ENCODE results near the gene OLFML1. TPM values are rescaled to one million over a fixed set of nuclear protein-coding genes. Genes with fewer than 3 reads are reported as not detected.

OLFML1 gene
- total RNA-seq, result not detected in 2 replicates

DNA sequence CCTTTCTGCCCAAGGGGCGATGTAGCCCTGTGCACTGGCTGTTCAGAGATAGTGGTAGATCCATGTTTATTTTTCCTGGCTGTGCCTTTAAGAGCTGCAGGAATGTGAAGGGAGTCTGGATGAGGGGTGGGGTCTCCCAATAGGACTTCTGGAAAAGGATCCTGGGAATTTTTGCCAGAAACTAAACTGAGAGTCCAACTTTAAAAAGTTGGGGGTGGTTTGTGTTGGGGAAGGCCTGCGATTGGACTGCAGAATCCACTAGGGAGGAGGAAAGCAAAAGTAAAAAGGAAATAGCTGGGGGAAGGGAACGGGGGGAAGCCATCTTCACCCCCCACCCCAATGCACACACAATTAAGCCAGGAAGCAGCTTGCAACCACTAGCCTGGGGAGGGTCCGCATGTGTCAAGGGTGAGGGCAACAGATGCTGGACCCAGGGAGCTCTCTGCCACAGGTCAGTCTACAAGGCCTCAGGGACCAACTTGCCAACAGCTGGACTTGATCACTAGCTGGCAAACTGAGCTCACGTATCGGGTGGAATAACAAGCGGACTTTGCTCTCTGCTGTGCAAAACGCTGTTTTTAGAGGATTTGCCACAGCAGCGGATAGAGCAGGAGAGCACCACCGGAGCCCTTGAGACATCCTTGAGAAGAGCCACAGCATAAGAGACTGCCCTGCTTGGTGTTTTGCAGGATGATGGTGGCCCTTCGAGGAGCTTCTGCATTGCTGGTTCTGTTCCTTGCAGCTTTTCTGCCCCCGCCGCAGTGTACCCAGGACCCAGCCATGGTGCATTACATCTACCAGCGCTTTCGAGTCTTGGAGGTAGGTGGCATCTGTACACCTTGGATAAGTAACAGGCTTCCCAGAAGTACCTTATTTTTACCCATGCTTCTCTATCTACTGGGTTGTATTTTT lies at the start of gene OLFML1:
OLFML1 (plus strand) TSS at position 321 of the 912 bp plus-strand sequence; CDS start at position 691, 370 bp downstream.
- no peak for DNase-seq (ENCODE audit: low read depth)

DNA sequence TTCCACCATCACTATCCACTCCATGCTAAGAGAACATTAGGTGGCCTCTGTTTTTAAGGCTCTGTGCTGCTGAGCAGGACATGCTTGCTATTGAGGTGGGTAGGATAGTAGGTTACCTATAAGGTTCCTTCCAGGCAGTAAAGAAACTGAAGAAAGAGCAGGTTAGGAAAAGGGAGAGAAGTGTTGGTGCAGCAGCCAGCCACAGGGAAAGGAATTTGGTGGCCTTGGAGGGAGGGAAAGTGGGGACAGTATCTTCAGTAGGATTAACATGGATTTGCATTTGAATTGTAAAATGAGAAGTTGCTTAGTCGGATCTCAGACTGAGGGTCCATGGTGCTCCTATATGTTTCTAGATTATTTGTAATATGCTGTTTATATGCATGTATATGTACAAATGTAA lies 49.2 kb upstream of the OLFML1 start:
- DNase-seq (ENCODE audit: low read depth), result no peak

DNA sequence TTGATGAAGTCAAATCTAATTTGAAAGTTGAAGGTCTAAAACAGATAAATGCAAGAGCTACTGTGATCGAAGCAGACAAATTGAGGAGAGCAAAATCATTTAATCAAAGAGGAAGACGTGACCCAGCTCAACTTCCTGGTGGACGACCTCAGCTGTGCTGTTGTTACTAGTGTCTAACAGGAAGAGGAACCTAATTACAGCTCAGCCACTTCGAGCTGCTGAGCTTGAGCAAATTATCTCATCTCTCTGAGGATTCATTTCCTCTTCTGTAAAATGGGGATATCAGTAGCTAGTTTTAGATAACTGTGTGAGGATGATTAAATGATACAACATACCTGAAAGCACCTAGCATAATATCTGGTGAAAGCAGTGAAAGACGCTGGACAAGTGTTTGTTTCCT lies 48.6 kb upstream of the OLFML1 start:
- no peak for DNase-seq (ENCODE audit: low read depth)

DNA sequence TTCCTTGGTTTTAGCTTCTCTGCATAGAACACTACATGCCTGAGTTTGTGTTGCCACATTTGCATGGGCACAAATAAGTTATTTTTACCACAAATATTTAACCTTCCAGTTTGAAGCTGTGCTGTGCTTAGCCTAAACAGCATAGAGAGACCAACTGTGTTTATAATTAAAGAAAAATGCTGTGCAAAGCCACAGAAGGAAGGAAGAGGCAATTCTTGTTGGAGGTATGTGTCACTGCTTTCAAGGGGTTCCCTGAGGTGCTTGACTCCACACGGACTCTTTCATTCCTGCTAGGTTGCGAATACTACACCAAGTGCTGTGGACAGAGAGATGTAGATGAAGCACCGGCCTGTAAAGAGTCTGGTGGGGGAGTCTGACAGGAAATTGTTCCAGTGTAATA lies 47.6 kb upstream of the OLFML1 start:
- DNase-seq (ENCODE audit: low read depth), result no peak

DNA sequence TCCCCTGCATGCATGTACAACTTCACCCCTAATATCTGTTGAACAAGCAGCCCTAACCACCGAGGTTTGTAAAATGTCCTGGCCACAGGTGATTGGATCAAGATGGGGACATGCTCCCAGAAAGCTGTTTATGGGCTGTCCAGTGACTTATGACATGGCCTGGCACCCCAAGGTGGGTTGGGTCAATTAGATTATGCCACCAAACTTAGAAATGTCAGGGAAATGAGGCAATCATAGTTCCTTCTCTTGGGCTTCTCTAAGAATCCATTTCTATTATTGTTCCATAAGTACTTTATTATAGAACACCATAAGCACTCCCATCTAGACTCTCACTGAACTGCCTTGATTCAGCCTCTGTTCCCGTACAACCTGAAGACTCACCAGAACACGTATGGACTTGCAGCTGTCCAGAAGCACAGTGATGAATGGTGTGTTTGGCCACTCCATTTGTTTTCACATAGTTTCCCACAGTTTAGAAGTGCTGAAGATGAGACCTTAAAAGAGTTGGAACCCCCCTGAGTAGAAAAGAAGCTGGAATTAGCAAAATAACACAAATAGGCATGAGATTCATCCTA lies 45.5 kb upstream of the OLFML1 start:
- DNase-seq (ENCODE audit: low read depth), result no peak

DNA sequence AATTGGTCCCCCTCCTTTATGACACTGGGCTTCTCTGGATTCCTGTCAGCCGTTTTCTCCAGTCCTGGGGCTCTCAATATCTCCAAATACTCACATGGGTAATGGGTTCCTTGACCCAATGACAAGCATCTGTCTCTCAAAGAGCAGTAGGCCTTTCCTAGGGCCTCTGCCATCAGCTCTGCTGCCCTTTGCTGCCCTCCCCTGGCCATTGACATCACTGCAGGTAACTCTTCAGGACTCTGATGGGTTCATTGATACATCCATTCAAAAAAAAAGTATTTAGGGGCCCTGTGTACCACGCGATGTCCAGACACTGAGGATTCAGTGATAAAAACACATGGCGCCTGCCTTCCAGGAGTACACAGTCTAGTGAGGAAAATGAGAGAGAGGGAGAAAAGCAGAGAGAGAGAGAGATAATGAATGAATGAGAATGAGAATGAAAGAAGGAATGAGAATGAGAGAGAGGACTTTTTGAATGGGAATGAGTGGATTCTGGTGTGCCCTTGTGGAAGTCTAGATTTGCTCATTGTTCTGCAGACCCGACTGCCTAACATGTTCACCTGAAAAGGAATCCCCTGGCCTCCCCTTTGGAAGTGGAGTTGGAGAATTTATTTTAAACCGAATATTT lies 42.6 kb upstream of the OLFML1 start:
- DNase-seq (ENCODE audit: low read depth), result peak; percentile 40

DNA sequence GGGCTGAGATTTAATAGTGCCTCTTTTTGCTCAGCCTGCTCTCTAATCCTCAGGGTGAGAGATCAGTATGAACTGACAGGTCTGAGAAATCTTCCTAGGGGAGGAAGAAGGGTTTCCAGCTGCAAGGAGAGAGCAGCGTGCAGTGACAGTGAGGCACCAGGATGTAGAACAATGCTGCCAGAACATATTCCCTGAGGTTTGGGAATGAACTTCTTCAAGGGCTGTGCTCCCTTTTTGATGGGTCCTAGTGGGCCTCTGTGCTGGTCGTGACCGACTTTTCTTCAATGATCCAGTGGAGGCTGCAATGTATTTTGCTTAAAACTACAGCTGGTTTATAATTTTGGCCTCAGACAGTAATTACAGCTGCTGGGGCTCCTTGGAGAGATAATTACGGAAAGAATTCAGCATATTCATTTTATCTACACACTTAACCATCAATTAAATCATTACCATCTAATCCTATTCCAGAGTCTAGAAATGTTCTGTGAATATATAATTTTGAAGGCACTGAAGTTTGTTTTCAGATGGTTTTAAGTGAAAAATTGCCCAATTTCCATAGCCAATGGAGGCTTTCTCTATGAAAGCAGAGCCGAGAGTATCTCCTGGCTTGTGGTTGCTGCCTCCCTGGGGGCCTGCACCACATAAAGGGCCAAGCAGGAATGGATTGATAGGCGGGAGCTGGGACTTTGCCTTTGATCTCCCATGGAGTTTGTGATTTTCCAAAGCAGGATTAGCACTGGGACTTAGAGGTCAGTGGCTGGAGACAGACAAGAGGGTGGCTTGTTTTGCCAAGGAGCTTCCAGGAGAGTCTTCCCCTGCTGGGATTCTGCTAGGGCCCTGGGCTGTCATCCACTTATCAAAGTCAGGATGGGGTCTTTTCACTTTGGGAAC lies 41.0 kb upstream of the OLFML1 start:
- DNase-seq (ENCODE audit: low read depth), result no peak

DNA sequence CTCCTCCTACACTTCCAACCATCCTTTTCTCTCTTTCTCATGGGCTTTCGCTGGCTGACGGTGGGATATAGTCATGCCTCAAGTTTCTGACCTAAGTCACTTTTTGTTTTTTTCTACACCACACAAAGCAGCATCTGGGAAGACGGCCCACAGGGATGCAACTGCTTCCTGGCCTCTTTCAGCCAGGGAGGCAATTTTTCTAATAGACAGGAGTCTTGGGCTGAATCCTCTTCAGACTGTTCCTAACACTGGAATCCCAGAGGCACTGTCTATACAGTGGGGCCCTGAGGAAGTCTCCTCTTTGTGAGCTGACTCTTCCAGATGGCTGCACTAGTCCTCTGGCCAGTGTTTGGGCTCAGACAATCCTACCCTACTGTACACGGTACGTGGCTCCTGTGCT lies 39.7 kb upstream of the OLFML1 start:
- DNase-seq (ENCODE audit: low read depth), result no peak

DNA sequence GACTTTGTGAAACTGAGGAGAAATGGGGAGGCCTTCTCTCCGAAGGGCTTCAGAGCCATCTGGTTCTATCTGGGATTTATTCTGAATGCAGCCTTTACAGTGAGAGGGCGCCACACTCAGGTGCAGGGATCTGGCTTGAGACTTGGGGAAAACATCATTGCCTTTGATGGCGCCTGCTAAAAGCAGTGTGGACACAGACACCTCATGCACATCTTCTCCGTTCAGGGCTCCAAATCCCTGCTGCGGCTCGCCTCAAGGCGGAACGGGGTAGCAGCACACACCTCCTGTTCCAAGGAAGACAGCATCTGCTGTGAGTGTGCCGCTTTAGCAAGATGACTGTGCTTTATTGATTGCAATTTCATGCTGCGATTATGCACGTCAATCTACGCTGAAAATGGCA lies 37.1 kb upstream of the OLFML1 start:
- no peak for DNase-seq (ENCODE audit: low read depth)

DNA sequence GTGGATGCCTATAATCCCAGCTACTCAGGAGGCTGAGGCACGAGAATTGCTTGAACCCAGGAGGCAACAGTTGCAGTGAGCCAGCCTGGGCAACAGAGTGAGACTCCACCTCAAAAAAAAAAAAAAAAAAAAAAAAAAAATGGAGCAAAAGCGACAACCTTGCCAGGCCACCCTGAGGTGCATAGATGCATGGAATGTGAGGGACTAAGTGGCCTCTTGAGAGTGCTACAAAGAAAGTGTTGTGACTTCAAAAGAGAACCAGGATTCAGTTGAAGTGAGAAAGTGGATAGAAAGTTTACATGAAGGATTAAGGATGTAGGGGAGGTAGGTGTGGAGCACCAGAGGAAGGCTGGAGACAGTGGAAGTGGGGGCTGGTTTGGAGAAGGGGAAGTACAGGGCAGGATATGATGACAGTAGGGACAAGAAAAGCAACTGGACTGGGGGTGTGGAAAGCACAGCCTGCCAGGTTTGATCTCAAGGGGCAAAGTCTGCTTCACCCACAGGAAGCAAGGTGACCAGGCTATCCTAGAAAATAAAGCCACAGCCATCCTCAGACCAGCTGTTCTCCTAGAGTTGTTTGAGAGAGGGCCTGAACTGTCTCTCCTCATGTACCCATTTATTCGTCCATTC lies 36.0 kb upstream of the OLFML1 start:
- DNase-seq (ENCODE audit: low read depth), result no peak

DNA sequence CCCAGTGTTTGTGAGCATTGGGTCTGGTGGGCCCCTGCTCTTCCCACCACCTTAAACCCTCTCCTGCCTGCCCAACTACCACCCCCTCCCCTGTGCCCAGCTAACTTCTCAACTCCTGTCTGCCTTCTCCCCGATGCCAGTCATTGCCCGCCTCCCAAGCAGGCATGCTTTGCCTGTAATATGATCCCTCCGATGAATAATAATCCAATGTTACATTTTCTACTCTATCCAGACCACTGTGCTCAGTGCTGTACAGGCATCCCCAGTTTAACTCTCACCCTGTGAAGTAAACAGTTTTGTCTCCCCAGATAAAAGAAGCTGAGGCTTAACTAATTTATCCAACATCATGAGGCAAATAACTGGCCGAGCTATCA lies 35.5 kb upstream of the OLFML1 start:
- no peak for DNase-seq (ENCODE audit: low read depth)

DNA sequence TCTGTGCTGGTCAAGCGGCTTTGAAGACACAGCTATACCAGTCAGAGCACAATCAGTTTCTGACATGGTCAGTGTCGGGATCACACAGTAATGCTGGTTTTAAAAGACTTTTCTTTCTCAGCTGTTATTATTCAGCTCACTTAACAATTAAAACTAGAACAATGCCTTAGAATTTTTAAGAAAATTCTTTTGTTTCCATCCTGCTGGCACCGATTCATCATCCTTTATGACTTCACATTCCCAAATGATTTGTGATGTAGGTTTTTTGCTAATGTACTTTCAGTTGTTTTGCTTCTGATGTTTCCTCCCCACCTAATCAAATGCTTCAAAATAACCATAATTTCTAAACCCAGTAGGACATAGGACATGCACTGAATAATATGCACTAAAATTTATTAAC lies 34.5 kb upstream of the OLFML1 start:
- DNase-seq (ENCODE audit: low read depth), result no peak

DNA sequence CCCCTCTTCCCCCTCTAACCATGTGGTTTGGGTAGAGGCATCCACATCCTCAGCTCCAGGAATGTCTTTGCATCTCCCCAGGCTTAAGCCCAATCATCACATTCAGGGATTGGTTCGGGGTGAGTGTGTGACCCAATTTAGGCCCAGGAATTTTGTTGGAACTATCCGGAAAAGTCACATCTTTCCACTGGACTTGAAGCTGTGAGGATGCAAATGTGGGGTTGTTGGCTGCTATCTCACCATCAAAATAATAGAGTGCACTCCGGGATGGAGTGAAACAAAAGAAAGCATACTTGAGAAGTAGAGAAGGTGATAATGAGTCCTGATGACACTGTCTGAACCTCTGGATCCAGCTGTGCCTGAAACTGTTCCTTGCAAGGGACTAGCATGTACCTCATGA lies 33.8 kb upstream of the OLFML1 start:
- DNase-seq (ENCODE audit: low read depth), result no peak

DNA sequence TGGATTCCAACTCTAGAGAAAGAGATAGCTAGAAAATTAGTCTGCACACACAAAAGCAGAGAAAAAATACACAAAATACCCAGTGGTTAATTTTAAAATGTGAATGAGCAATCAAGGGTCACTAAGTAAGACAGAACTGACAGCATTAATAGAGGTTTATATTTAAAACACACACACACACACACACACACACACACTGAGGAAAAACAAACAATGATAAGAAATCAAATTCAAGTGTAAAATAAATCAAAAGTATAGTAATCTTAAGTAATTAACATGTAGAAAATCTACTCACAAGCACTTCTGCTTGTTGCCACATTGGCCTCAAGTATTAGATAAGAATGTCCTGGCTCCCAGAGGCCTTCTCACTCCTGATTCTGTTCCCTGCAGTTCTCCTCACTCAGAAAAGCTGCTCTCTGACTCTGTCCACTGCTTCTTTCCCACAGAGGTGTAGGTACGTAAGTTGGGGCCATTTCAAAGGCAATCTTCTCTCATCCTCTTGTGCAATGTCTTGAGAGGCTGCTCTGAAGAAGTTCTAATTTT lies 33.3 kb upstream of the OLFML1 start:
- DNase-seq (ENCODE audit: low read depth), result no peak

DNA sequence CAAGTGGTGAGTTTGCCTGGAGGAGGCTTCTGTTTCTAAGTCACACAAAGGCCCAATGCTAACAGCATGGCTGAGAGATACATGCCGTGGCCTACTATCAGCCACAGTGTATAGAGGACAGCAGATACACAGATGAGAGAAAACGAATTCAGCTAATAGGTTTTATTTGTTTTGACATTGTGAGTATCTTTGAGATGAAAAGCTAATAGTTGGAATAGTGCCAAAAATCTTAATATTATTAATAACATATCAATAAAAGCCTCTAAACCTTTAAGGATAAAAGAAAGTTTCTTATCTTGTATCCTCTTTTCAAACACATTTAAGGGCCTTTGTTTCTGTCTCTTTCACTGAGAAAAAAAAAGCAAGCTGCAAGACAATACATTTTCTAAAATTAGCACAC lies 30.5 kb upstream of the OLFML1 start:
- no peak for DNase-seq (ENCODE audit: low read depth)

DNA sequence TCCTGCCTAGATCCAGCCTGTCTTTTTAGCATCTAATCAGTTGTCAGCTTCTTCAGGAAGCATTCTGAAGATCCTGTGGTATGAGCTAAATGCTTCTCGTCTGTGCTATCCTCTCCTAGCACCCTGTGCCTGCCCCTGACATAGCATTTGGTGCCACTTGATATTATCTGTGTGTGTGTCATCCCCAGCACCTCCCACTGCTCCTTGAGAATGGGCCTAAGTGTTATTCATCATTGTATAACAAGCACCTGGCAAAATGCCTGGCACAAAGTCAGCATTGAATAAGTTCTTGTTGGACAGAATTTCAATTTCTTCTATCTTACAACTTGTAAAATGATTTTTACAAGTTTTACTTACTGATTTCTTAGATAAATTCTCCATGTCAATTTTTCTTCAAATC lies 28.1 kb upstream of the OLFML1 start:
- peak; percentile 12 for DNase-seq (ENCODE audit: low read depth)

DNA sequence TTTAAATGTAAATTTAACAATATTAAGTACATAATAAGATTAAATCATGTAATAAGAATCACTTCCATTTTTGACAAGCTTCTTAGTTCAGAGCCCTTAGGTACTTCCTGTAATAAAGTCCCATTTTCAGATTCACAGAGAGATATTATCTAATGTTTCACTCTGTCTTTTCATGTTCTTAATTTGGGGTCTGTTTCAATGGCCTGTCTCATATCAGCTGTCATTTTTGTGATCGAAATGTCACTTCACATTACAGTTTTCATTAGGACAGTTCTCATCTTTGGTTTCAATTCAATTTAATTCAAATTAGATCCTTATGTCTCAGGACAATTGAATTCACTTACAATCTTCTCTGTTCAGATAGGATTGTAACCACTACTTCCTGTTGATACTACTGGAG lies 22.6 kb upstream of the OLFML1 start:
- no peak for DNase-seq (ENCODE audit: low read depth)

DNA sequence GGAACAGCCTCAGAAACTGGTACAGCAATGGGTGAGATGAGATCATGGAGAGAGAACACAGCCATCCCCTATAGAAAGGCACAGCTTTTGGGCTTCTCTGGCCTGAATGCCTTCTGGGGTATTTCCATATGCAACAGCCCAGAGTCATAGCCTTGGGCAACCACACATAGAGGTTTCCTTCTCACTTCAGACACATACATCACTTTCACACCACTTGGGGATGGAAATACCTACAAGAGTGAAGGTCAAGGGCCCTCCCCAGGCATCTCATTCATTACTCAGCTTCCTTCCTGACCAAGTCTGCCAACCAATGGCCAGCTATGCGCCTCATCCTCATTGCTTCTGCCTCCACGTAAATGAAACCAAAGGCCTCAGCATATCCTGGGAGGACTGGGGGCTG lies 17.7 kb upstream of the OLFML1 start:
- DNase-seq (ENCODE audit: low read depth), result no peak

DNA sequence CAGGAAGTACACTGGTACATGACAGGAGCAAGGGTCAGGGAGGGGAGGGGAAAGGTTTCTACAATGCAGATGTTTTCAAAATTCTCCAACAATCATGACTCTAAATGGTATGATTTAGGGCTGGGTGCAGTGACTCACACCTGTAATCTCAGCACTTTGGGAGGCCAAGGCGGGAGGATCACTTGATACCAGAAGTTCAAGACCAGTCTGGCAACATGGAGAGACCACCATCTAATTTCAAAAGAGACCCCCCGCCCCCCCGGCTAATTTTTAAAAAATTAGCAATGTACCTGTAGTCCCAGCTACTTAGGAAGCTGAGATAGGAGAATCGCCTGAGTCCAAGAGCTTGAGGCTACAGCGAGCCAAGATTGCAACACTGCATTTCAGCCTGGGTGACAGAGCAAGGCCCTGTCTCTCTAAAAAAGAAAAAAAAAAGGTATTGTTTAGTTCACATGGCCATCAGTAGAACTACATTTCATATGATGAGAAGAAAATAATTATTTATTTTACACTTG lies 15.9 kb upstream of the OLFML1 start:
- DNase-seq (ENCODE audit: low read depth), result no peak

DNA sequence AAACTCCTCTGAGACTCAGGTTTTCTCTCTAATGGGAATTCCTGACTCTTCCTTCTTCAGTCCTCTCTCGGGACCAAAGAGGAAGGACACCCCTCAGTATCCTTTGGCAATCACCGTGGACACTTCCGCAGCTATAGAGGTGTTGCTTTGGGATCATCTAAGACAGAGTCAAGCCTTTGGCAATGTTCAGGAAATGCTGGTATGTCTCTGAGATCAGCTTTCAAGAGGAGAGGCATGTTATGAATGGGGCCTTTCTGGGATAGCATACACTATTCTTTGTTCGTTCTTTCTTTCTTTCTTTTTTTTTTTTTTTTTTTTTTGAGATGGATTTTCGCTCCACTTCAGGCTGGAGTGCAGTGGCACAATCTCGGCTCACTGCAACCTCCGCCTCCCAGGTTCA lies 14.2 kb upstream of the OLFML1 start:
- no peak for DNase-seq (ENCODE audit: low read depth)

DNA sequence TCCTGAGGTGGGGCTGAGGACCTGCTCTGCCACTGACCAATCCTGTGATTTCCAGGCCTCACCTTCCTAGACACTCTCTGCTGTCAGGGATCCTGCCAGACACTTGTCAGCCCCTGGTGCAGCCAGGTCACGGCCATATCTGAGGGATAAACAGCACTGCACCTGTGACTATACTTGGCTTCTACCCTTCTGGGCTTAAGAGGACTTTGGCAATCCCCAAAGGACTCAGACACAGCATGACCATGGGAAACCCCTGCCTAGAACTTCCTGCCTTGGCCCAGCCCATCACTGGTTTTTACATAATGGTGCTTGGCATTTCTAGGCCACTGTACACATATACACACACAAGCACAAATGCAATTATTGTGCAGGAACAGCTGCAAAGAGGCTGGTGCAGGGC lies 11.6 kb upstream of the OLFML1 start:
- DNase-seq (ENCODE audit: low read depth), result no peak

All from renal cortical epithelial cell (primary cell).